Measurements from ENCODE around the gene MTA1.

The MTA1 gene

GRCh38 chr14:105411017-105411941, 8.3 kb upstream of the MTA1 start:
- peak; percentile 77 for DNase-seq

- DNase-seq: no peak
Measured at GRCh38 chr14:105411985-105412770, 7.4 kb upstream of the MTA1 start.

GRCh38 chr14:105412771-105413543, 6.7 kb upstream of the MTA1 start:
- peak; percentile 67 for DNase-seq

GRCh38 chr14:105413544-105413886, 6.1 kb upstream of the MTA1 start:
- no peak for DNase-seq

- DNase-seq: peak; percentile 88
Measured at GRCh38 chr14:105414456-105415371, 4.9 kb upstream of the MTA1 start.

GRCh38 chr14:105415481-105416428, 3.9 kb upstream of the MTA1 start:
- no peak for DNase-seq

GRCh38 chr14:105416671-105417070, 3.0 kb upstream of the MTA1 start:
- no peak for DNase-seq

GRCh38 chr14:105417690-105418121, 1.9 kb upstream of the MTA1 start:
- no peak for DNase-seq

GRCh38 chr14:105418269-105419194, 1.1 kb upstream of the MTA1 start:
- peak; percentile 60 for DNase-seq

- DNase-seq: no peak
Measured at GRCh38 chr14:105420101-105420973, 710 bp downstream of the MTA1 start.

GRCh38 chr14:105420974-105421674, 1.5 kb downstream of the MTA1 start:
- DNase-seq: no peak

- DNase-seq: no peak
Measured at GRCh38 chr14:105421723-105422615, 2.3 kb downstream of the MTA1 start.

GRCh38 chr14:105422695-105423487, 3.3 kb downstream of the MTA1 start:
- DNase-seq: no peak

GRCh38 chr14:105423488-105424195, 4.0 kb downstream of the MTA1 start:
- DNase-seq: no peak

- no peak for DNase-seq
Measured at GRCh38 chr14:105424861-105425260, 5.2 kb downstream of the MTA1 start.

All from DMS53 (cell line).